Neural cell (in vitro differentiated cells): ENCODE measurements around the gene TMC7. TPM values are rescaled to one million over a fixed set of nuclear protein-coding genes. Genes with fewer than 3 reads are reported as not detected.
"Not testable (repeated sequence)": the region's sequence is repeated elsewhere in the genome, so short reads cannot be mapped to it uniquely, and the experiment has no call there.

Source experiments
- H2AFZ ChIP-seq: fragments of 200-600, 300-800 bp; sonication (generic), shearing (Covaris generic); 2 replicates; pipeline ENCODE4 v1.6.0; 2014; ENCODE audit warnings: low read depth, mild to moderate bottlenecking, antibody characterized with exemption, low read length, moderate library complexity
- H3F3A ChIP-seq: fragments of 200-600 bp; shearing (Covaris generic); 2 replicates; pipeline ENCODE4 v1.6.1; 2016; ENCODE audit warnings: mild to moderate bottlenecking, moderate library complexity, mixed read lengths, antibody characterized with exemption, low read length; ENCODE audit not compliant: insufficient read depth, poor library complexity, severe bottlenecking
- H3K27ac ChIP-seq: fragments of 200-600, 300-800 bp; sonication (generic), shearing (Covaris generic); 2 replicates; pipeline ENCODE4 v1.5.1; 2014; ENCODE audit warnings: mild to moderate bottlenecking, low read length, moderate library complexity
- H3K27me3 ChIP-seq: fragments of 300-800, 200-600 bp; sonication (generic), shearing (Covaris generic); 2 replicates; pipeline ENCODE4 v1.6.0; 2014; ENCODE audit warnings: mild to moderate bottlenecking, low read depth, low read length, moderate library complexity; ENCODE audit not compliant: insufficient read depth
- H3K36me3 ChIP-seq: fragments of 300-800, 200-600 bp; sonication (generic), shearing (Covaris generic); 2 replicates; pipeline ENCODE4 v1.5.1; 2014; ENCODE audit warnings: mild to moderate bottlenecking, antibody characterized with exemption, low read length, moderate library complexity; ENCODE audit not compliant: insufficient read depth
- H3K4me2 ChIP-seq: fragments of 300-800, 200-600 bp; sonication (generic), shearing (Covaris generic); 2 replicates; pipeline ENCODE4 v1.6.0; 2014; ENCODE audit warnings: mild to moderate bottlenecking, low read length
- H3K4me3 ChIP-seq: fragments of 300-800, 200-600 bp; sonication (generic), shearing (Covaris generic); 2 replicates; pipeline ENCODE4 v1.5.1; 2014; ENCODE audit warnings: mild to moderate bottlenecking, low read length, moderate library complexity
- H3K79me2 ChIP-seq: fragments of 200-600 bp; shearing (Covaris generic); replicated peaks from 2 replicates; pipeline ENCODE4 v1.6.0; 2014; ENCODE audit warnings: mild to moderate bottlenecking, low read length, moderate library complexity; ENCODE audit not compliant: insufficient read depth
- H3K9ac ChIP-seq: fragments of 300-800, 200-600 bp; sonication (generic), shearing (Covaris generic); 2 replicates; pipeline ENCODE4 v1.6.1; 2016; ENCODE audit warnings: mild to moderate bottlenecking, low read length, mixed read lengths
- H3K9me2 ChIP-seq: fragments of 200-600 bp; shearing (Covaris generic); 2 replicates; pipeline ENCODE4 v1.6.1; 2016; ENCODE audit warnings: mild to moderate bottlenecking, low read length, mixed read lengths; ENCODE audit not compliant: insufficient read depth
- H3K9me3 ChIP-seq: fragments of 200-600, 300-800 bp; sonication (generic), shearing (Covaris generic); 2 replicates; pipeline ENCODE4 v1.6.1; 2016; ENCODE audit warnings: mild to moderate bottlenecking, mixed run types, low read length, moderate library complexity, mixed read lengths
- H4K20me1 ChIP-seq: fragments of 200-600 bp; shearing (Covaris generic); 2 replicates; pipeline ENCODE4 v1.6.1; 2016; ENCODE audit warnings: mild to moderate bottlenecking, mixed run types; ENCODE audit not compliant: insufficient read depth
- EP300 ChIP-seq: fragments of 450-650 bp; conservative IDR thresholded peaks from 2 replicates; pipeline ENCODE4 v1.6.1; 2014; ENCODE audit warnings: antibody characterized with exemption, mild to moderate bottlenecking, moderate library complexity; ENCODE audit not compliant: poor library complexity, severe bottlenecking
- EZH2 ChIP-seq: fragments of 200-600, 300-800 bp; shearing (Covaris generic), sonication (generic); IDR thresholded peaks from 2 replicates; pipeline ENCODE4 v1.6.1; 2014; ENCODE audit warnings: antibody characterized with exemption, low read length, borderline replicate concordance, mild to moderate bottlenecking; ENCODE audit not compliant: insufficient read depth, poor library complexity, severe bottlenecking
- MXI1 ChIP-seq: fragments of 450-650 bp; conservative IDR thresholded peaks from 2 replicates; pipeline ENCODE4 v1.6.1; 2014; ENCODE audit warnings: antibody characterized with exemption, mild to moderate bottlenecking; ENCODE audit not compliant: poor library complexity, severe bottlenecking
- POLR2AphosphoS5 ChIP-seq: IDR thresholded peaks from 2 replicates; pipeline ENCODE4 v1.6.1; 2012
- RAD21 ChIP-seq: fragments of 450-650 bp; conservative IDR thresholded peaks from 2 replicates; pipeline ENCODE4 v1.6.1; 2014; ENCODE audit warnings: antibody characterized with exemption, mild to moderate bottlenecking, moderate library complexity
- REST ChIP-seq: IDR thresholded peaks from 2 replicates; pipeline ENCODE4 v1.6.1; 2012; ENCODE audit warnings: borderline replicate concordance
- SMC3 ChIP-seq: fragments of 450-650 bp; conservative IDR thresholded peaks from 2 replicates; pipeline ENCODE4 v1.6.1; 2014; ENCODE audit warnings: antibody characterized with exemption, mild to moderate bottlenecking, moderate library complexity; ENCODE audit not compliant: poor library complexity
- TAF1 ChIP-seq: IDR thresholded peaks from 2 replicates; pipeline ENCODE4 v1.6.1; 2012; ENCODE audit warnings: low read depth
- polyA plus RNA-seq: library from polyadenylated mRNA; depleted of rRNA; stranded (reverse); fragments of >200 nt; gene quantifications from 2 replicates; pipeline ENCODE4 v1.2.3, GENCODE V29; 2014
- TF ChIP-seq, protein P1 (sequence below): fragments of 450-650 bp; IDR thresholded peaks from 2 replicates; pipeline ENCODE4 v1.5.1; 2014; ENCODE audit warnings: antibody characterized with exemption, mild to moderate bottlenecking, moderate library complexity; ENCODE audit not compliant: poor library complexity, severe bottlenecking

The TMC7 gene
- polyA plus RNA-seq, 1 donor from 2014 or later: 3.5 TPM

DNA sequence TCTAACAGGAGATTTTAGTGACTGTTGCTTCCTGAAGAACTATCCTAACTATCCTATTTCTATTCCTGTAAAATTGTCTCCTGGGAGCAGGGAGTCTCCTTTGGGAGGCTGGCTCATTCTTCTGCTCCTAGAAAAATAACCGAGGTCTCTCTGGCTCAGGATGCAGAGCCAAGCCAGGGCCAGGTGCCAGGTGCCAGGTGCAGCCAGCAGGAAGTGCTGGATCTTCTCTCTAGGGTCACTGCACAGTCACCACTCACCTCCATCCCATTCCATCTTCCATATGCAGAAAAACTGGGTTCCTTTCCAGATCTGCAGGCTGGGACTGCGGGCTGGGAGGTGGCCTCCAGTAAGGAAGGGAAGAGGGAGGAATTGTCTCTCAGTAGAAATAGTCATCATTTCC, 3.8 kb upstream of the TMC7 start:
- Histone ChIP-seq H2AFZ (no peak overlapping the region), H3K27ac (no peak overlapping the region), H3K36me3 (no peaks in the 10 kb centered on the region), H3K9me2 (no peaks in the 10 kb centered on the region), H3K9ac (no peak overlapping the region), H3K4me2 (no peak overlapping the region), H3F3A (no peaks in the 10 kb centered on the region), H4K20me1 (no peaks in the 10 kb centered on the region), H3K27me3 (no peaks in the 10 kb centered on the region), H3K9me3 (no peaks in the 10 kb centered on the region), H3K79me2 (no peaks in the 10 kb centered on the region), H3K4me3 (no peak overlapping the region)
- no peak for TF ChIP-seq EZH2

DNA sequence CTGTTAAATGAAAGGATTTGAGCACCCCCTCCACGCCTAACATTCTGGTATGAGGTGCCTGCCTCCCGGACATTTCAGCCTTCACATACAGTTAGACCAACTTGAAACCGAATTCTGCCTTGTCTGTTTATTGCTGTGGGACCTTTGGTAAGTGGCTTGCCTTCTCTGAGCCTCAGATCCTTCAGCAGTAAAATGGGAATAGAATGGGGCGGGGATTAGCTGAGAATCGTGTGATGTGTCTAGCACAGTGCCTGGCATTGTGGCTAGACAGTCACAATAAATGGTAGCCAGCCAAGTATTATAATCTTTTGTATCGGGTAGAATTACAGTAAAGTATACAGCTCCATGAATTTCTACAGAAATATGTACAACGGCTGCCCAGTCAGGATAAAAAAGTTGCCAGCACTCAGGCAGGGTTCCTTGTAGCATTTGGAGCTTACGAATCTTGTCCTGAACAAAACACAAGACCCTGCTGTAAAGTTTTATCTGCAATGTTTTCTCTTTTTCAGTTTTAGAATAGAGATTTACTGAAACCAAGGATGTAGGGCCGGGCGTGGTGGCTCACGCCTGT, 786 bp downstream of the TMC7 start:
- peak overlapping the region; percentile 79 for H3K9ac ChIP-seq
- no peaks in the 10 kb centered on the region for H3K36me3 ChIP-seq
- no peaks in the 10 kb centered on the region for H3F3A ChIP-seq
- H3K9me2 ChIP-seq: no peaks in the 10 kb centered on the region
- H4K20me1 ChIP-seq: no peaks in the 10 kb centered on the region
- H3K27ac ChIP-seq: peak overlapping the region; percentile 33
- no peaks in the 10 kb centered on the region for H3K27me3 ChIP-seq
- peak overlapping the region; percentile 92 for H2AFZ ChIP-seq
- no peak for TF ChIP-seq EP300
- no peak for TF ChIP-seq EZH2
- no peak for TF ChIP-seq MXI1
- no peak for TF ChIP-seq REST
- no peak for TF ChIP-seq RAD21
- TF ChIP-seq, protein P1, sequence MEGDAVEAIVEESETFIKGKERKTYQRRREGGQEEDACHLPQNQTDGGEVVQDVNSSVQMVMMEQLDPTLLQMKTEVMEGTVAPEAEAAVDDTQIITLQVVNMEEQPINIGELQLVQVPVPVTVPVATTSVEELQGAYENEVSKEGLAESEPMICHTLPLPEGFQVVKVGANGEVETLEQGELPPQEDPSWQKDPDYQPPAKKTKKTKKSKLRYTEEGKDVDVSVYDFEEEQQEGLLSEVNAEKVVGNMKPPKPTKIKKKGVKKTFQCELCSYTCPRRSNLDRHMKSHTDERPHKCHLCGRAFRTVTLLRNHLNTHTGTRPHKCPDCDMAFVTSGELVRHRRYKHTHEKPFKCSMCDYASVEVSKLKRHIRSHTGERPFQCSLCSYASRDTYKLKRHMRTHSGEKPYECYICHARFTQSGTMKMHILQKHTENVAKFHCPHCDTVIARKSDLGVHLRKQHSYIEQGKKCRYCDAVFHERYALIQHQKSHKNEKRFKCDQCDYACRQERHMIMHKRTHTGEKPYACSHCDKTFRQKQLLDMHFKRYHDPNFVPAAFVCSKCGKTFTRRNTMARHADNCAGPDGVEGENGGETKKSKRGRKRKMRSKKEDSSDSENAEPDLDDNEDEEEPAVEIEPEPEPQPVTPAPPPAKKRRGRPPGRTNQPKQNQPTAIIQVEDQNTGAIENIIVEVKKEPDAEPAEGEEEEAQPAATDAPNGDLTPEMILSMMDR: no peak
- no peak for TF ChIP-seq POLR2AphosphoS5
- no peak for TF ChIP-seq TAF1
- TF ChIP-seq SMC3: no peak
- peak overlapping the region; percentile 62 for H3K4me2 ChIP-seq
- peak overlapping the region; percentile 73 for H3K4me3 ChIP-seq
- H3K9me3 ChIP-seq: no peaks in the 10 kb centered on the region
- H3K79me2 ChIP-seq: no peaks in the 10 kb centered on the region

DNA sequence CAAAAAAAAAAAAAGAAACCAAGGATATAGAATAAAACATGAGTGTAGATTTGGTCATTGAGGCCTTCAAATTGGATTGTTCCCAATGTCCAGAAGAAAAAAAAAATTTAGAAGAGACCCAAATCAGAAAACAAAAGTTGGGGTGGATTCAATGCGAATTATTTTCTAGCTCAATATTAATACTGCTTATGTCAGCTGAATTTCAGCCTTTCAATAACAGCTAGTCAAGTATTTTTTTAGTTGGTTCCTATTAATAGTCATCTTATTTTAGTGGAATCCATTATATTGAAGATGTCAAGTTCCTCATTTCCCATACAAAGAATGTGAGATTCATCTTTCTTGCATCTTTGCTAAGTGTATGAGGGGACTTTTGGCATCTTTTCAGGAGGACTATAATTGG, 1.5 kb downstream of the TMC7 start:
- not testable (repeated sequence) for H3K4me3 ChIP-seq, H3K9me3 ChIP-seq, H3F3A ChIP-seq, H3K36me3 ChIP-seq, H4K20me1 ChIP-seq, H3K27ac ChIP-seq, H3K9ac ChIP-seq, H3K79me2 ChIP-seq, H2AFZ ChIP-seq, H3K27me3 ChIP-seq, H3K9me2 ChIP-seq, H3K4me2 ChIP-seq

- H3K4me2 ChIP-seq, H3F3A ChIP-seq, H3K4me3 ChIP-seq, H4K20me1 ChIP-seq, H2AFZ ChIP-seq, H3K79me2 ChIP-seq, H3K9me2 ChIP-seq, H3K27ac ChIP-seq, H3K9me3 ChIP-seq, H3K36me3 ChIP-seq, H3K27me3 ChIP-seq, H3K9ac ChIP-seq: not testable (repeated sequence)
These were observed 8.0 kb downstream of the TMC7 start for GRCh38 chr16:18991731-18992130.

DNA sequence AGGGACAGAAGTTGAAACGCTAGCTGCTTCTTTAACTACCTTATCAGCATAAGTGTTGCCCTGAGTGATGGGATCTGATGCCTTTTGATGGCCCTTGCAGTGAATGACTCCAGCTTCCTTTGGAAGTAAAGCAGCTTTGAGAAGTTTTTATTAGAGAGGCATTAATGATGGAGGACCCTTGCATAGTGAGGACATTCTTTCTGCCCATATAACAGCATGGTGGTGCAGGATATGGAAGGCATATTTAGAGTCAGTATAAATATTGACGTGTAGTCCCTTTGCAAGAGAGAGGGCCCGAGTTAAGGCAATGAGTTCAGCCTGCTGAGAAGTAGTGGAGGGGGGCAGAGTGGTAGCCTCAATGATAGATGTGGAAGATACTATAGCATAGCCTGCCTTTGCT, 9.8 kb downstream of the TMC7 start:
- not testable (repeated sequence) for H3K4me2 ChIP-seq, H3K4me3 ChIP-seq, H3K9me2 ChIP-seq, H3K9me3 ChIP-seq, H3K79me2 ChIP-seq, H3K36me3 ChIP-seq, H3F3A ChIP-seq, H2AFZ ChIP-seq, H3K27ac ChIP-seq, H4K20me1 ChIP-seq, H3K9ac ChIP-seq, H3K27me3 ChIP-seq
